TTC549 (cell line): Measurements from ENCODE around the gene HDGF.

Experiments
- FAIRE-seq: peaks from 2 replicates; lab custom pipeline; 2012; peaks lifted over from hg19 to GRCh38; lab: Jason Lieb, UNC

HDGF gene

DNA sequence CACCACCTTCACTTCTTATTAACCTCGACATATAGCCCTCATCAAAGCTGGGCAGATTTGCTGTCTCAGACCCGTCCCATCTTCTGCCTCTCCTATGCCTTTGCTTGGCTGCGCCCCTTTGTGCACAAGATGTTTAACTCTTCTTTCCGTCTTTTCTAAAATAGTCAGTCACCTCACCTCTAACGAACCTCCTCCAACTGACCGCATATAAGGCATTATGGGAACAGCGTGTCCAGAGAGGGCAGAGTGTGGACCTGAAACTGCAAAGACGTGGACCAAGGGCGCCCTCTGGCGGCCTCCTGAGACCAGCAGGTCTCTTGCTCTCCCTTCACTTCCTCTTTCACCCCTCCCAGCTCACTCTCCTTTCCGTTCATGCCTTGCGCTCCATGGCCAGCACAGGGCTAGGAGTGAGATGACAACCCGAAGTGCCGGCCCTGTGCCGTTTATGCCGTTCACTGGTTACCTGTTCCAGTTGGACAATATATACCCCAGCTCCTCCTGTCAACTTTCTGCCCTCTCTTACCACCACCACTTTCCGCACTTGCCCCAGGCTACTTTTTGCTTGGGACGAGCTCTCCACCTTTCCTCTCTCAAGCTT lies 25.7 kb downstream of the HDGF start:
- FAIRE-seq: peak; percentile 90

DNA sequence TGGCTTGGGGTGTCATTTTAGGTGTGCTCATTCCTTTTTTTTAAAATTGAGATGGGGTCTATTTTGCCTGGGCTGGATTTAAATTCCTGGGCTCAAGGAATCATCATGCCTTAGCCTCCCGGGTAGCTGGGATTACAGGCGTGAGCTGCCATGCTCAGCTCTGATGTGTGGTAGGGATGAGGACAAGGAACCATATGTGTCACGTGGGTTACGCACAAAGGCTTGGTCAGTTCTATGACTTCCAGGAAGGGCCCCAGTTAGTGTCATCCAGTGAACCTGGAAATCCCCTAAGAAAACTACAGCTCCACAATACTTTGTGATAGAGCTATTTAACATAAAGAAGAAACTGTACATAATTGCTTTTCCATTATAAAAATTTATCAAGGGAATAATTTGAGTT lies 29.9 kb downstream of the HDGF start:
- no peak for FAIRE-seq

DNA sequence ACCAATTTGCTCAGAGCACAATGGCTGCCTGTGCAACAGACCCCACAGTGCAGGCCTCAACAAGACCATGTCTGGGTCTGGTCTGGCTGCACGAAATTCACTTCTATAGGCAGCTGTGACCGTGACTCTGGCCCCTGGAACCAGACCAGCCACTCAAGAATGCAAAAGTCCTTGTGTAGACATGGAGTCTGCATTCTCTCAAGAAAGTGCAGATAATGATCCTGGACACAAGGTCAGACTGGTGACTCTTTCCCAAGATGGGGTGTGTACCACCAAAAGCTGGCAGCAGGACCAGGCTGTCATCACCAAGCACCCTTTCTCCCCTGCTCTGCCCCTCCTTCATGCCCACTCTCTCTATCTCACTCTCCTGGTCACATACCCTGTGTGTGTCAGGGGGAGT lies 30.3 kb downstream of the HDGF start:
- FAIRE-seq: no peak

DNA sequence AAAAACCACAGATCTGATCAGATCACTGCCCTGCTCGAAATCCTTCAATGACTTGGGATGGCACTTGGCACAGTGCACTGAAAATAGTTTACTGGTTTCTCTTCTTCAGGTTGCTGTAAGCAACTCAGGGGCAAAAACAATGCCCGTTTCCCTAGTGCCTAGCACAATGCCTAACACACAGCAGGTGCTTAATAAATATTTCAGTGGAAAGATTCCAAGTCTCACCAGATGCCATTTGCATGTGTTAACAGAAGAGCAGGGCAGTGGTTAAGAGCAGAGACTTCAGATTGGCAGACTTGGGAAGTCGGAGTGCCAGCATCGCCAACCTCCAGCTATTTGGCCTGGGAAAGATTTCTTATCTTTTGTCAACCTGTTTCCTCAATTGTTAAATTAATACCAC lies 34.1 kb downstream of the HDGF start:
- FAIRE-seq: no peak

DNA sequence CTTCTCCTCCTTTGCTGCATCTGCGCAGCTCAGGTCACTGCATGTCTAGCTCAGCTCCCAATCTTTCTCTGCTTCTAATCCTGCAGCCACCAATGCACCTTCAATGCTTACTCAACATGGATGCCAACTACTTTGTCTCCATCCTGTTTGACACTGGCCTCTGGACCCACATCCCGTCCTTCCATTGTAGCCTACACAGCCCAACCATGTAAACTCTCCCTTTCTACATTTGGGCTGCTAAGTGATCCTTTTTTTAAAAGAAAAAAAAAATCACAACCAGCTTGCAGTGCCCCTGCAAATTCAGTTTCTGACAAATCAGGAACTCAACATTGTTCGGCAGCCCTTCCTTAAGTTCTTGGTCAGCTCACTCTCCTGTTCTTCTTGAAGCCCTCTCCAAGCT lies 36.6 kb downstream of the HDGF start:
- FAIRE-seq: peak; percentile 19

DNA sequence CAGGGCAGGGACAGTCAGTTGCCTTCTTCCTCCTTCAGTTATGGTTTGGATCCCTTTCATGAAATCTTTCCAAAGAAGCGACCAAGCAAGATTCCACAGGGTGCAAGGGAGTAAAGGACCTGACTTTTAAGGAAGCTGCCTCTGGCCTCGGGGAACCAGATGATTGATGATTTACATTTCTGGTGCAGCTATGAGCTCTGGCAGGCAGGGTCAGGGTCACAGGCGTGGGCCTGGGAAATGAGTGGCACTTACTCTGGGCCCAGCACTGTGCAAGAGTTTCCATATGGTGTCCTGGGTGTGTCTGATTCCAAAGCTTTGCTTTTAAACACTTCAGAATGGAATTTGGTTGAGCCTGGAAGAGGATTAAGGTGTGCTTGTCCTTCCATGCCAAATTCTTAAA lies 38.8 kb downstream of the HDGF start:
- FAIRE-seq: no peak

DNA sequence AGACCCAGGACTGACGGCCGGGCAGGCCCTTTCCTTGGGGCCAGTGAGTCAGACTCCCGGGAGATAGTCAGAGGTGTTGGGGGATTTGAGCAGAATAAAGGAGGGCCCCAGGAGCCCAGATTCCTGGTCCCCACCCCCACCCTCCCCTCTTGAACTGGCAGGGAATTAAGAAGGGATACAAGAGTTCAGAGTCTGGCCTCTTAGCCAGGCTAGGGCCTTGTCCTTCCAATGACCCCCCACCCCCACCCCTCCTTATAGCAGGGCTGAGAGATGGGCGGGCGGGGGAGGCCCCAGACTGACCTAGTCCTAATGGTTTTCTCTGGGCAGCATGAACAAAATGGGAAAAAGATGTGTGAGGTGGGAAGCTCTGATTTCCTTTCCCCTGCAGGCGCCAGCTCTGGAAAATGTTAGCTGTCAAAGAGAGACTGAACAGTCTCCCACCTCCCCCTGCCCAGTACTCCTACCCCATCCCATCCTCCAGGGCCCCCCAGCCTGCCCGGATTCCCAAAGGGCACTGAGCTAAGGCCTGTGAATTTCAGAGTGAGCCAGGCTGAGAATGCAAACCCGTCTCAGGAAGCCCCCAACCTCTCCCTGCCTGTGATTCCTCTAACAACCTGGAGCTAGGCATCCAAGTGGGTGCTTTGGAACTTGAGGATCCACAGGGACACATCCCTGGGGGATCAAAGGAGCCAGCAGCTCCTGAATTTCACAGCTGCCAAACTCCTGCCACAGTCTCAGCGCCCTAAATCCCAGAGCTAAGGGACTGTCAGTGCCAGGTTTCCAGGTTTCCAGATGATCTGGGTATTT lies 40.3 kb downstream of the HDGF start:
- no peak for FAIRE-seq

DNA sequence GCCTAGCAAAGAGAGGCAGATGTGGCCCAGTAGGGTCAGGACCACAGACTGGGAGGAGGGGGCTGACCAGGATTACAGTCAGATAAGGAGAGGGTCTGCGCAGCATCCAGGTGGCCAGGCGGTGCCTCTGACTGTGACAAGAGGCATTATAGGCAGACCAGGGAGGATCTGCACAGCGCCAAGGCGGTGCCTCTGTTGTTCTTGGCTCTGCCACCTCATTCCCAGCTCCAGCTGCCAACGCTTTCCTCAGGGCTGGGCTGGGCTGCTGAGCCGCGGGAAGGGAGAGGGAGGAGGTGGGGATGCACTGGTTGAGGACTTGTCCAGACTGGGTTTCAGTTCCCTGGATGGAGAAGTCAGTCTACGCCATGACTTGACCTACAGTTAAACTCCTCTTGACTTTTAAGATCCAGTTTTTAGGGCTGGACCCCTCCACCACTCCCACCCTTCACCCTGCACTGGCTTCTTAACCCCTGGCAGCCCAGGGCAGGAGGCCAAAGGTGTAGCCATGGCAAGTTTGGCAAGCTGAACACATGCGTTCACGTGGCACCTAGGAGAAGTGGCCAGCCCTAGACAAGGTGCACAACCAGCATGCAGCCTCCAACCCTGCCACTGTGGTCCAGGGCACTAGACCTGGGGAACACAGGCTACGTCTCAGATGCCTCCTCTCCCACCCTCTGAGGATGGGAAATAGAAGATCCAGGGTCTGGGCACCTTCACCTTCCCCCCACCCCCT lies 41.6 kb downstream of the HDGF start:
- no peak for FAIRE-seq

DNA sequence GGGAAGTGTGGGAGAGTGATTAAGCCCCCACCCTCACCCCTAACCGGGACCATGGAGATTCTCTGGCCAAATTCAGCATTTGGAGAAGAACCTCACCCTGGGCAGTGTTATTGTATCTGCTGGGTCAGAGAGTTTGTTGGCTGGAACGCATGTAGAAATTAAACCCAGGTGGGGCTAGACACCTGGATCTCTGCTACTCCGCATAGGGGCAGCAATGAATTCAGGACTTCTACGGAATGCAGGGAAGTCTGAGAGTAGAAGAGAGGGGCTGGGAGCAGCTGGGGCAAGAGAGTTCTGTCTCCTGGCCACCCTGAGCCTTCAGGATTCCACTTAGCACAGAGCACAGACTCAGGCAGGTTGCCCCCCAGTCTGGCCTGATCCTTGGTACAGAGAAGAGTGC lies 42.4 kb downstream of the HDGF start:
- no peak for FAIRE-seq

DNA sequence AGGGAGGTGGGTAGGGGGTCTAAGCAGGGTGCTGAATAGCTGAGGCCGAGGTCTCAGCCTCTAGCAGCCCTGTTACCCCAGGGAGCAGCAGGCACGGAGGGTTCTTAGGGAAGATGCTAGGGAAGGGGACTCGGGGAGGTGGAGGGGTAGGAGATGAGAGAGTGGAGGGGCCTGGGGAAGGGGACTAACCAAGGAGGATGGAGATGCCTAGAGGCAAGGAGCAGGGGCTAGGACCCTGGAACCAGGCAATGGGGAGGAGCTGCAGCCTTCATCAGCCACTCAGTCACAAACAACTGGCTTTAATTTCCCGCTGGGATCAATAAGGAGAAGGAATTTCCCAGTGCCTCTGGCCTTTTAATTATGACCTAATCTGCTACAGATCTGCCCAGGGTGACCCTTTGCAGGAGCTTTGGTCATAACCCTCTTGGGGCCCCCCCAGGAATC lies 43.2 kb downstream of the HDGF start:
- FAIRE-seq: no peak

DNA sequence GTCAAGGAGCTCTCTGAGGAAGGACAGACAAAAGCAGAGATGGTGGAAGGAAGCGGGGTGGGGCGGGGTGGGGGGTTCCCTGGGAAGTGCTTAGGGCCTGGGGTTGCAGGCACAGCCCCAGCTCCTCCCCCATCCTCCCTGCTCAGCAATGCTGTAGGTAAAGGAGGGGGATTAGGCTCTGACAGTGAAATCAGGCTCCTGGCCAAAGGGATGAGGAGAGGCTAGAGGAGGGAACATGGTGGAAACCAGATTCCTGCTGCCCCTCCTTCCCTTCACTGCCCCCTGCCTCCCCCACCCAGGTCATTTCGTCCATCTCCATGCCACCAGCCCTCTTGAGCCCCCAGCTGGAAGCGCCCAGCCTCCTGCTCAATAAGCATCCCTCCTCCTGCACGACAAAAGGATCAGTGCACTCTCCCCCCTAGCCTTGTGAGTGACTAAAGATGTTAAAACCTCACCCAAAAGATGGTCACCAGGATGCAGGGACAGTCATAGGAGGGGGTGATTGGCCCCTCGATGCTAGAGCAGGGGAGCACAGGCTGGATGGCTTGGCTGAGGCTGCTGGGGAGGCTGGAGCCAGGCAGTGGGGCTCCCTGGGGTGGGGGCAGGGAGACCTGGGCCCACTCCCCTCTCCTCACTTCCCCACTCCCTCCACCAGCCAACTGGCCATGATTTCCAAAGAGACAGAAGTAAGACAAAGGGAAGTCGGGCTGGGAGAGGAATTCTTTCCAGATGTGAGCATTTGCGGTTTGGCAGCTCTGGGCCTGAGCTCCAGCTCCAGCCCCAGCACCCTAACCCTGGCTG lies 43.9 kb downstream of the HDGF start:
- no peak for FAIRE-seq

DNA sequence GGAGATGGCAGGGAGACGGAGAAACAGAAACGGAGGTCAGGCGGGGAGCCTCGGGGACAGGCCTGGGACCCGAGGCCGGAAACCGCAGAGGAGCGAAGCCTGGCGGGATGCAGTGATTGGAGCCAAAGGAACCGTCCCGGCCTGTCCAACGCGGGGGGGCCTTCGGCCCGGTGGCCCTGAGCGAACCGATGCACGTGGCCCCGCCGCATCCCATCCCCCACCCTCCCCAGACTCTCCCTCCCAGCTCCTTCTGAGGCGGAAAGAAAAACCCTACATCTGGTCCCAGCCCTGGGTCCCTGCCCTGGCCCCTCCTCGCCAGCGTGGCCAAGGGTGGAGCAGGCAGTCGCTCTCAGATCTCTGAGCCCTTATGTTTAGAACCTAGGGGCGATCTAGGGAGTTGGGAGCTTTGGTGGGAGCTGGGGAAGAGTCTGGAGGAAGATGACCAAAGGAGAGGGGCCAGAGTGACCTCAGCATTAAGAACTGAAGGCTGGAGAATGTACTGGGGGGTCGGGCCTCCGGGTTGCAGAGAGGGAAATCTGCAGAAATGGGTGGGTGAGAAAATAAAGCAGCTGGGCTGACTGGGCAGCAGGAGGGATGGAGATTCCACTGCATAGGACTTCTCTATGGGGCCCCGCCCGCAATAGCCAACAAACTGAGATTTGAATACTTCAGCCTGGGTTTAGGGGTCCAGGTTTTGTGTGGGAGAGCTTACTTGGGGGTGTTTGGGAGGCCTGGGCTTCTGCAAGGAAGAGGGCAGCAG lies 44.6 kb downstream of the HDGF start:
- no peak for FAIRE-seq

DNA sequence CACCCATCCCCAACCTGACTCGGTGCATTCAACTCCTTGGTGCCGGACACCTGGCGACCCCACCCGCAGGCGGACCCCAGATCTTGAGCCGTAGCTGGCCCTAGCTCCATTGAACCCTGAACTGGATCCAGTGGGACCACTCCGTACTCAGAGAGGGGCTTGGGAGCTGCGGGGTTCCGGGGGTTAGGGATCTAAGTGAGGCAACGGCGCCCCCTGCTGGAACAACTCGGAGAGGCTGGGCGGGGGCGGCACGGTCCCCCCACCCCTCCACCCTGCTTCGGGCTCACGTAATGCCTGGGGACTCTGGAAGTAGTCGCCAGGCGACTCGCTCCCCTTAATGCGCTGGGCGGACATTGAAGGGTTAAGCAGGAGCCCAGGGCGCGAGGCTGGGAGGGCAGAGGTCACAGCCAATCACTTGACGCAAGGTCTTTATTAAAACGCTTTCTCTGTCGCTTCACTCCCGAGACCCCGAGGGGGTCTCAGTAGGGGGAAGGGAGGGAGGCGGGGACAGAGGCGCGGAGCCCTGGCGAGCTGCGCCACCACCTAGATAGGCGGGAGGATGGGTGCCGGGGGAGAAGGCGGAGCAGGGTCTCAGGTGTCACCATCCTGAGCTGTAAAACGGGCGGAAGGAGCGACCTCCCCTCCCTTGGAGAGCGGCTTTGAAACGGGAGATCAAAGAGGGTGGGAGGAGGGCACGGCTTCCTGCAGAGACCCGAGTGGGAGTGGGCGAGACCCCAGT lies 45.4 kb downstream of the HDGF start:
- FAIRE-seq: peak; percentile 28

DNA sequence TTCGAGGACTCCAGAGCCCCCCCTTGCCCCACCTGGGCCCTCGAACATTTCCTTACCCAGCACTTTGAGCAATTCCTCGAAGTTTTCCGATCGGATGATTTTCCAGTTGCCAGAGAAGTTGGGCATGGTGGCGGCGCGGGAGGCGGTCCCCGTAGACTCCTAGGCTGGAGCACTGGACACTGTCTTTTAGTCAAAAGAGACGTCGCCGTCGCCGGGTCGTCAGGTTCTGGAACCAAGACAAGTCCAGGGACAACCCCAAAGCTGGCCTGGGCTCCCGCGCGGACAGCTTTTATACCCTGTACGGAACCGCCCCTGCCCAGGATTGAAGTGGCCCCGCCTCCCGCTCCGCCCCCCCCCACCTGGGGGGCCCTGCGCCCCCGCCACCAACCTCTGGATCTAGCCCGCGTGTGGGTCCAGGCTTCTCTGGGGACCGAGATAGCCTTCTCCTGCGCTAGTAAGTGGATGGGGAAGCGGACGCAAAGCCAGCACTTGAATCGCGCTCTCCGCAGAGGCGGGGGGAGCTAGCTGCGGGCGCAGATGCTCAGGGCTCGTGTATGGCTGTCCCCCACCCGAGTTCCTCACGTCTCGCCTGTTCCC lies 46.1 kb downstream of the HDGF start, which contains the start of gene CRABP2:
Gene CRABP2 (minus strand): TSS at position 263 of the 597 bp plus-strand sequence. CDS start 137 bp downstream, at position 126.
- FAIRE-seq: no peak

DNA sequence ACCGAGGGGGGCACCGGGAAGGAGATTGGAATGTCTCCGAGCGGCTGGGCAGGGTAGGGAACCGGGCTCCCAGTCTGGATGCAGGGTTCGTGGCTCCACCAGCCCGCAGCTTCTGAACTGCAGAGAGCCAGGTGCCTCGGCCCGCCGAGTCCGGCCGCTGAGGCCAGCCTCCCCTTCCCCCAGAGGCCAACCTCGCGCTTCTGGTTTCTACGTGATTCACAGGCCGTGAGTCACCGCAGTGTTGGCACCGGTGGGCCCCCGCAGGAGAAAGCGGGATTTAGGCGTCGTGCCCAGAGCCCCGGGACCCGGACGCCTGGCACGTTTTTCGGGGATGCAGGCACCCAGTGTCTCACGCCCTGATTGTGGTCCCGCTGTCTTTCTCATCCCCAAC lies 46.5 kb downstream of the HDGF start:
- no peak for FAIRE-seq

DNA sequence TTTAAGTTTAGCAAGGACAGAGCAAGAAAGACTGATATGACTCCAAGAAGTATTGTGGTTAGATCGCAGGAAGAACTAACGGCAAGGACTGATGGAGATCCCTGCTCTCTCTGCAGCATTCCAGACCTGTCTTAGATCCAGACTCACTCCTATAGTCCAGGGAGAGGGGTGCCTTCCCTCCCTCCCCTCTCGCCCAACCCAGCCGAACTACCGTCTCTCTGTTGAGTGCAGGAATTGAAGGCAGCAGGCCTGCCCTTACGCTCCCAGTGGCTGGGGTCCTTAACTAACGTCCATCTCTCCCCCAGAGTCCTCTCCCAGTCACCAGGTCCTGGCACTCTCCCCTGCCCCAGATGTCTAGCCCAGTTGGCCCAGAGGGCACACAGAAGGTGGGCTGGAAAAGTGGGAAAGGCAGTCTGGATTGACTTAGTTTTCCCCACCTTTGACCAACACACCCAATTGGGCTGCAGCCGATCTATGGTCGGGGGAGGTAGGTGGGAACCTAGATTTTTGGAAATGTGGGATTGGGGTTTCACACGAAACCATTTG lies 47.2 kb downstream of the HDGF start:
- no peak for FAIRE-seq

DNA sequence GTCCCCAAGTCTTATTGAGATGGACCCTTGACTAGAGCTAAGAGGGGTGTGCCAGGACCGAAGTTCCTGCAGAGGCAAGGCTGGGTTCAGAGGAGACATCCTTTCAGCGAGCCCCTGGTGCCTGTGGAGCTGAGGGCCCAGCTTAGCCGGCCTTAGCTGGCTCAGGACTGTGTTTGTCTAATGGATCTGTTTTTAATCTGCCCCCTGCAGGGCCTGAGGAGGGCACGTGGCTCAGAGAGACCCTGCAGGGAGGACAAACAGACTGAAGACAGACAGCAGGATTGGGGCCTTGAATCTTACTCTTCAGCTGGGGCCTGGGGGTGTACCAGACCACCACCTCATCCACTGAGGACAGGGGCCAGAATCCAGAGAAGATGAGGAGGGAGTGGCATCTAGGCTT lies 47.7 kb downstream of the HDGF start:
- FAIRE-seq: no peak

DNA sequence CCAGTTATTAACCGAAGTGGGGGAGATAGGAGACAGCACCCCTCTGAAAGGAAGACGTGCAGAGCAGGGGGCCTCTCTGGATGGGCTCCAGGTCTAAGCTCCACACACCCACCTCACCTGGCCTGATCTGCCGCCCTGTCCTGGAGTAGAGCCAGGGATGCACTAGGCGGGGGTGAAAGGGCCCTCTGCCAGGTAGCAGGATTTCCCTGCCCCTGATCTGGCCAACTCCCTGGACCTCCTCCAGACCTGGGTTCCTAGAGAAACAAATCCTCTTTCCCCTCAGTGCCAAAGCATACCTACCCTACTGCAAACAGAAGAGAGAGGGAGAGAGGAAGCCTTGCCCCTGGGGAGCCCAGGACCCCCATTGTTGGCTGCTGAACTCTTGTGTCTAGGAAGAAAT lies 48.1 kb downstream of the HDGF start:
- no peak for FAIRE-seq

DNA sequence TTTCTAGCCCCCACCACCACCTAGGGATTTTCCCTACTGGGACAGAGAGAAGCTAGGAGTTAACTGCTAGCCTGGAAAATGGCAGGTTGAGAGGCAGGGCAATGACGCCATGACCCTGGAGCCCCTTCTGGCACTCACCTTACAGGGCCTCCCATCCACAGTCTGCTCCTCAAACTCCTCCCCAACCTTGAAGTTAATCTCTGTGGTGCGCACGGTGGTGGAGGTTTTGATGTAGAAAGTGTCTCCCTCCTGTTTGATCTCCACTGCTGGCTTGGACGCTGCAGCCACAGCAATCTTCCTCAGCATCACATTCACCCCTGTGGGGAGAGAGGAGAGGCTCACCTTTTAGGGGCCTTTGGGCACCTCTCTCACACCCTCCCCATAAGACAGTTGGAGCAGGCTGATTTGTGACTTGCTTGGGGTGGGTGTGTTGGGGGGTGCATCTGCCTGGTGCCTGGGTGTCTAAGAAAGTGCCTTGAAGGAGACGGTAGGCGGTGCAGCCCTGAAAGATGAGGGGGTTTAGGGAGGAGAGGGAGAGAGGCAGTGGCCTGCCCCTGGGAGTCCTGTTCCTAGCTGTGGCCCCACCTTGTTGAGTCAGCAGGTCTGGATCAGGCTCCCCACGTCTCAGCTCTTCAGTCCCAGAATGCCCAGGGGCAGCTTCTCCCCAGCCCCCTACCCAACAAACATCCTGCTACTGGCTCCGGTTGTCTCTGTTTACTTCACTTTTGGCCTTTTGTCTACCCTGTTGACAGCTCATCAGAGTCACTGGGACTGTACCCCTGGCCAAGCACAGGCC lies 50.5 kb downstream of the HDGF start:
- FAIRE-seq: no peak
